Fibroblast of lung (primary cell): ENCODE results near the gene PPP6R3.

ENCODE experiments used
- EZH2 ChIP-seq: IDR thresholded peaks from 2 replicates; pipeline ENCODE4 v1.5.1; 2012; ENCODE audit warnings: low read length, control low read depth, mild to moderate bottlenecking; ENCODE audit errors: missing control alignments
- TF ChIP-seq, protein P1 (sequence below), 2 donors: IDR thresholded peaks in 1 of 2; conservative IDR thresholded peaks in 1 of 2; 1 replicate in 1 of 2; 2 replicates in 1 of 2; pipeline ENCODE4 v1.5.1; 2011 to 2012; ENCODE audit warnings: low read length in 2 of 2, control low read depth in 1 of 2, inconsistent platforms in 1 of 2, low read depth in 1 of 2, mild to moderate bottlenecking in 1 of 2

DNA sequence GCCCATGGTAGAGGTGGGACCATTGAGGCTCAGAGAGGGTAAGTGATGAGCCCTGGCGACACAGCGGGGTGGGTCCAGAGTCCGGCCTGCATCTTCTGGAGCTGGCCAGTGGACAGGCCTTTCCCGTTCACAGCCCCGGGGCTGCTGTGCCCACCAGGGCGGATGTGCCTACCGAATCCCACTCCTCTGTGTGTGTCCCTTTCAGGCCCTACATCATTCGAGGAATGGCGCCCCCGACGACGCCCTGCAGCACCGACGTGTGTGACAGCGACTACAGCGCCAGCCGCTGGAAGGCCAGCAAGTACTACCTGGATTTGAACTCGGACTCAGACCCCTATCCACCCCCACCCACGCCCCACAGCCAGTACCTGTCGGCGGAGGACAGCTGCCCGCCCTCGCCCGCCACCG lies 11.9 kb upstream of the PPP6R3 start:
- TF ChIP-seq, protein P1, sequence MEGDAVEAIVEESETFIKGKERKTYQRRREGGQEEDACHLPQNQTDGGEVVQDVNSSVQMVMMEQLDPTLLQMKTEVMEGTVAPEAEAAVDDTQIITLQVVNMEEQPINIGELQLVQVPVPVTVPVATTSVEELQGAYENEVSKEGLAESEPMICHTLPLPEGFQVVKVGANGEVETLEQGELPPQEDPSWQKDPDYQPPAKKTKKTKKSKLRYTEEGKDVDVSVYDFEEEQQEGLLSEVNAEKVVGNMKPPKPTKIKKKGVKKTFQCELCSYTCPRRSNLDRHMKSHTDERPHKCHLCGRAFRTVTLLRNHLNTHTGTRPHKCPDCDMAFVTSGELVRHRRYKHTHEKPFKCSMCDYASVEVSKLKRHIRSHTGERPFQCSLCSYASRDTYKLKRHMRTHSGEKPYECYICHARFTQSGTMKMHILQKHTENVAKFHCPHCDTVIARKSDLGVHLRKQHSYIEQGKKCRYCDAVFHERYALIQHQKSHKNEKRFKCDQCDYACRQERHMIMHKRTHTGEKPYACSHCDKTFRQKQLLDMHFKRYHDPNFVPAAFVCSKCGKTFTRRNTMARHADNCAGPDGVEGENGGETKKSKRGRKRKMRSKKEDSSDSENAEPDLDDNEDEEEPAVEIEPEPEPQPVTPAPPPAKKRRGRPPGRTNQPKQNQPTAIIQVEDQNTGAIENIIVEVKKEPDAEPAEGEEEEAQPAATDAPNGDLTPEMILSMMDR (conservative IDR thresholded peaks at IDR 0.05 in 1 of 2, IDR thresholded peaks at IDR 0.05 in 1 of 2; ENCODE audit: low read depth in 1 of 2, low read length in 2 of 2) = no peak
- TF ChIP-seq EZH2 = no peak
